Activated T-cell treated with anti-CD3 and anti-CD28 coated beads for 24 hours (primary cell): ENCODE results near the gene GRIPAP1.

Experiments used
- DNase-seq: peaks from one replicate; pipeline ENCODE4 v3.0.0-alpha.2; 2020; ENCODE audit warnings: low read depth

The GRIPAP1 gene

GRCh38 chrX:49002091-49002935, at the start of gene GRIPAP1:
GRIPAP1 (minus strand) TSS chrX:49002264; CDS start chrX:49002229, 35 bp downstream.
- DNase-seq, result peak; percentile 58

- DNase-seq, result no peak
These were observed 41.9 kb upstream of the GRIPAP1 start for GRCh38 chrX:49043987-49044281.

GRCh38 chrX:49043220-49043986, 41.3 kb upstream of the GRIPAP1 start, which contains the start of gene TFE3:
TFE3 (minus strand) TSS chrX:49043357; CDS start chrX:49043226, 131 bp downstream.
- DNase-seq, result peak; percentile 91

GRCh38 chrX:49042581-49043219, 40.6 kb upstream of the GRIPAP1 start:
- no peak for DNase-seq

GRCh38 chrX:49041744-49042580, 39.9 kb upstream of the GRIPAP1 start:
- DNase-seq, result no peak

GRCh38 chrX:49040376-49040955, 38.4 kb upstream of the GRIPAP1 start:
- no peak for DNase-seq

- DNase-seq, result peak; percentile 19
These were observed 37.7 kb upstream of the GRIPAP1 start for GRCh38 chrX:49039598-49040375.

GRCh38 chrX:49037883-49038475, 35.9 kb upstream of the GRIPAP1 start:
- no peak for DNase-seq

GRCh38 chrX:49030283-49030682, 28.2 kb upstream of the GRIPAP1 start:
- DNase-seq, result no peak

GRCh38 chrX:49029876-49030275, 27.8 kb upstream of the GRIPAP1 start:
- no peak for DNase-seq

GRCh38 chrX:49019599-49020249, 17.7 kb upstream of the GRIPAP1 start:
- DNase-seq, result no peak

GRCh38 chrX:49019050-49019449, 17.0 kb upstream of the GRIPAP1 start:
- DNase-seq, result no peak

- DNase-seq, result no peak
These were observed 1.6 kb upstream of the GRIPAP1 start for GRCh38 chrX:49003696-49004095.

- DNase-seq, result peak; percentile 20
These were observed 458 bp downstream of the GRIPAP1 start for GRCh38 chrX:49001521-49002090.

GRCh38 chrX:49000636-49001035, 1.4 kb downstream of the GRIPAP1 start:
- DNase-seq, result no peak

GRCh38 chrX:48999030-48999429, 3.0 kb downstream of the GRIPAP1 start:
- DNase-seq, result no peak

GRCh38 chrX:48998391-48998790, 3.7 kb downstream of the GRIPAP1 start:
- no peak for DNase-seq

- DNase-seq, result no peak
These were observed 4.2 kb downstream of the GRIPAP1 start for GRCh38 chrX:48997865-48998264.

GRCh38 chrX:48997455-48997854, 4.6 kb downstream of the GRIPAP1 start:
- DNase-seq, result no peak
